ENCODE results near the gene NEK2. TPM values are rescaled to one million over a fixed set of nuclear protein-coding genes. Genes with fewer than 3 reads are reported as not detected.
"Not testable (repeated sequence)": the region's sequence is repeated elsewhere in the genome, so short reads cannot be mapped to it uniquely, and the experiment has no call there.

The NEK2 gene
- total RNA-seq, 2 experiments from 2014 or later, result 17.2 to 19.2 TPM

DNA sequence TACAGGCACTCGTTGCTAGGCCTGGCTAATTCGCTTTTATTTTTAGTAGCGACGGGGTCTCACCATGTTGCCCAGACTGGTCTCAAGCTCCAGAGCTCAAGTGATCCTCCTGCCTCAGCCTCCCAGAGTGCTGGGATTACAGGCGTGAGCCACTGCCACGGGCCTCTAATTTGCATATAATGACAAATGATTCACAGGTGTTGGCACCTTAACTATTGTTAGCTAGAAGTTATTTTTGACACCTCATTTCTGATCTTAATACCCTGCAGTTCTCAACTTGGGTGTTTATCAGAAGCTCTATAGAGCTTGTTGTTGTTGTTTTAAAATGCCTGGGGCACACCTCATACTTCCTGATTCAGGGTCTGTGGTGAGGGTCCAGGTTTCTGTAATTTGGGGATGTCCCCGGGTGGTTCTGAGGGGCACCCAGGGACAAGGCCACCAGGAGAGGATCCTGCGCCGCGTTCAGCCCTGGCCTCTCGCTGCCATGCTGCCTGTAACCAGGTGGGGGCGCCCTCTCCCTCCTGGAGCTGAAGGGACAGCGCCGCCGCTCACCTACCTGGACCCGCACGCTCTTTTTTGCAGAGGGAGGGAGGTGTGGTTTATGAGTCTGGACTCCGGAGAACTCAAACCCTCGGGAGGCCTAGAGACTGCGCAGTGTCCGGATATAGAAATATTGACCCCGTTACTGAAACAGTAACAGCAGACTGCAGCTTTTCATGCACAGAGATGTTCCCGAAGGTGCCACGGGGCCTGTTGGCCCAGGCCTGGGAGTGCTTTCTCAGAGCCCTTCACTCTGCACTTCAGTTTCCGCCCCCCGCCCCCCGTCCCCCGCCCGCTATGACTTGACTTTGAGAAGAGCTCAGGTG lies 23.0 kb upstream of the NEK2 start:
- ChIA-PET CTCF (interaction anchor here (0.6 to 2.3 kb wide), 29 partner anchors 10 to 1079 kb away, joined by 3 to 25 read pairs (median 3); partner anchors contain the start of genes DTL, INTS7 and NEK2), POLR2A (interaction anchor here (0.6 kb wide), 1 partner anchor 8 kb away, joined by 7 read pairs; no protein-coding TSS in a partner anchor)

DNA sequence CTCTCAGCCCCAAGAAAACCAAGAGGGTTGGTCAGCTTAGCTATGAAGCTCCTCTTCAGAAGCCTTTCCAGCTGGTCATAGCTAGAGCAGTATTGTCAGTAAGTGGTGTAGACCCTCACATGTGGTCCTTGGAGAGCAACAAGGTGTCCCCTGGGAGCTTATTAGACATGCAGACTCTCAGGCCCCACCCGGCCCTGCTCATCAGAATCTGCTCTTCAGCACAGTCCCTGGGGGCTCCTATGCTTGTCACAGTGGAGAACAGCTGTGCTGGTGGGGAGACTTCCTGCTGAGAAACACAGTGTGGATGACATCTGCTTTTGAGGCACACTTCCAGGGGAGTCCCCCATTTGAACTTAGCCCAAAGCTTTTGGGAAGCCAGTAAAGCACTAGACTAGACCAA lies 21.9 kb upstream of the NEK2 start:
- POLR2A ChIA-PET, result no interaction called here

DNA sequence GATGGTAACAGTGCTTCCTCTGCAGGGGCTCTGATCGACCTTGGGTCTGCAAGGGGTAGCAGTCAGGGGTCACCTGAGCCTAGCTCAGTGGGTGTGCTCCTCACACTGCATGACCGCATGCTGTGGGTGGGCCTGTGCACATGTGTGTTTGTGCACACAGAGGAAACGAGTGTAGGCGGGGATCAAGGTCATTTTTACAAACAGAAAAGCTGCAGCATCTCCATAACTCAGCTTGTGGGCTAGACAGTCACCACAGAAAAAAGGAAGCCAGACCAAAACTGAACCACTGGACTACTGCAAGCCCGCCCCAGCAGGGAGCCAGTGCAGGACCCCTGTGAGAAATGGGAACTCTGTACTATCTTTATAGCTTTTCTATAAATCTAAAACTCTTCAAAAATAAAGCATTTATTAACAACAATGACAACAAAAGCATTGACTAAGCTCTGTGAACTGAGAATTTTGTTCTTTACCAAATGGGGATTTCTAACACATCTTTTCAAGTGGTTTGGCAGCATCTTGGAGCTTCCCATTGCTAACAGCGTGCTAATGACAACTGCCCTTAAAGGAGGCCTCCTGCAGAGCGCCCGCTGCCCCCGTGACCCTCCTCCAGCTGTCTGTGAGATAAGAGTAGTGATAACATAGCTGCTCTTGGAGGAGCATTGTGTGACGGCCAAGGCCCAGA lies 19.9 kb upstream of the NEK2 start:
- POLR2A ChIA-PET, result no interaction called here
- CTCF ChIA-PET, result interaction anchor here (0.5 to 2.5 kb wide), 5 partner anchors 10 to 1067 kb away, joined by 4 to 6 read pairs (median 5); no protein-coding TSS in a partner anchor

More for the DNA sequence above, 21.9 kb upstream of the NEK2 start:
- CTCF ChIA-PET, result interaction anchor here (0.9 to 2.3 kb wide), 8 partner anchors 11 to 759 kb away, joined by 3 to 25 read pairs (median 8); partner anchors contain the start of genes DTL and INTS7

DNA sequence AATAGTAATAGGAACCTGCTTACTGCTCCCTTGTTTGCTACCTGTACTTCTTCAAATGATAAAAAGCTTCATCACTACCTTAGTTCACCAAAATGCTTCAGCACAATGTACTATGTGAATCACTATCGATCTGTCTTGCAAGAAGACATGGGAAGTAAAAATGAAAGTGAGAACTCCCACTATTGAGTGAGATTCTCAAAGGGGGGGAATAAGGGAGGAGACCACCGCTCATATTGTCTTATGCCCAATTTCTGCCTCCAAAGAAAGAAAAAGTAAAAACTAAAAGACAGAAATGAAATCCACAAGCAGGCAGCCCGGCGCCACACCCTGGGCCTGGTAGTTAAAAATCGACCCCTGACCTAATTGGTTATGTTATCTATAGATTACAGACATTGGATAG lies 18.5 kb upstream of the NEK2 start:
- CTCF ChIA-PET, result interaction anchor here (0.6 kb wide), 1 partner anchor 369 kb away, joined by 3 read pairs; no protein-coding TSS in a partner anchor

DNA sequence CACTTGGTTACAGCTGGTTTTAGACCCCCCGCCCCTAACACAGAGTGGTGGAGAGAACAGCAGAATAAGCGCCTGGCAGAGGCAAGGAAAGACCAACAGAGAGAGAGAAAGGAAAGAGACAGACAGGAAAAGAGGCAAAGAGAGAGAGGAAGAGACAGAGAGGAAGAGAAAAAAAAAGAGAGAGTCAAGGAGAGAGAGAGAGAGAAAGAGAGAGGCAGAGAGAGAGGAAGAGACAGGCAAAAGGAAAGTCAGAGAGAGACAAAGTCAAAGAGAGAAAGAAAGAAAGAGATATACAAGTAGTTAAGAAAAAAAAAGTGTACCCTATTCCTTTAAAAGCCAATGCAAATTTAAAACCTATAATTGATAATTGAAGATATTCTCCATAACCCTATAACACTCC lies 13.0 kb upstream of the NEK2 start:
- POLR2A ChIA-PET, result no interaction called here
- CTCF ChIA-PET, result no interaction called here

More for the DNA sequence above, 18.5 kb upstream of the NEK2 start:
- POLR2A ChIA-PET, result not testable (repeated sequence)

DNA sequence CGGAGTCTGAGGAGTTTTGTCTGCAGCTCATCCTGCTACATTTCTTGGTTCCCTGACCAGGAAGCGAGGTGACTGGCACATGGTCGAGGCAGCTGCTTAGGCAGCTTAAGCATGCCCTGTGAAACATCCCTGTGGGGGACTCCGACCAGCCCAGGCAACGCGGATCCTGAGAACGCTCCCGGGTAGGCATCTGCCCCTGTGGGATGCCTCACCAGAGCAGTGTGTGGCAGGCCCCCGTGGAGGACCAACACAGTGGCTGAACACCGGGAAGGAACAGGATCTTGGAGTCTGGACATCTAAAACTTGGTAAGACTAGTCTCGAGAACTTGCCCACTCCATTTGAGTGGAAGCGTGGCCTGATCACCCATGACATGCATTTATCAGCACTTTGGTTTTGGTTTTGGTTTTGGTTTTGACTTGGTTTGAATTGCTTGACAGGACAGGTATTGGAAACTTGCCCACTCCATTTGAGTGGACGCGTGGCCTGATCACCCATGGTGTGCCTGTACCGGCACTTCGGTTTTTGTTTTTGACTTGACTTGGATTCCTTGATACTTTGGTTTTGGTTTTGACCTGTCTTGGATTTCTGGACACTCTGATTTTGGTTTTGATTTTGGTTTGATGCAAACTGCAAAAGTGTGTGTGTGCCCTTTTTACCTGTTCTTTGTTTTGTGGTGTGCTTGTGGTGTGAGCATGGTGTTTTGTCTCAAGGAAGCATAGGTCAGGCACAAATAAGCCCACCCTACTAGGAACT lies 12.2 kb upstream of the NEK2 start:
- ChIA-PET POLR2A (no interaction called here), CTCF (no interaction called here)

DNA sequence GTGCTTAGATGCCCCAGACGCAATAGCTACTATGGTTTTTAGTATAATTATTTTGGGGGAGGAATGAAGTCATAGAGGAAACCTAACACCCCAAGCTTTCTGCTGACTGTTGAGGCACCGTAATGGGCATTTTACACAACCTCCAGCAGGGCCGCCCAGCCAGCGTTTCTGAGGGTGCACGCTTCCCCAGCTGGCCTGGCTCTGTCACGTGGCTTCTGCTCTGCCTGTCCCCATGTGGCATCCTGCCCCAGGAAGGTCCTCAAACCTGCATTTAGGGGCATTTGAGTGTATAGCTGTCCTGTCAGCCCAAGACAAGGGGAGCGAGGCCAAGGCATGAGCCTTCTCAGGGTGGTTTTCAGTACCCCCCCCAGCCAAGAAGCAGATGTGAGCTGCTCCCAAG lies 10.4 kb upstream of the NEK2 start:
- POLR2A ChIA-PET, result no interaction called here
- CTCF ChIA-PET, result interaction anchor here (0.6 to 1.4 kb wide), 4 partner anchors 10 to 1386 kb away, joined by 3 to 9 read pairs (median 4); partner anchors contain the start of gene NEK2

DNA sequence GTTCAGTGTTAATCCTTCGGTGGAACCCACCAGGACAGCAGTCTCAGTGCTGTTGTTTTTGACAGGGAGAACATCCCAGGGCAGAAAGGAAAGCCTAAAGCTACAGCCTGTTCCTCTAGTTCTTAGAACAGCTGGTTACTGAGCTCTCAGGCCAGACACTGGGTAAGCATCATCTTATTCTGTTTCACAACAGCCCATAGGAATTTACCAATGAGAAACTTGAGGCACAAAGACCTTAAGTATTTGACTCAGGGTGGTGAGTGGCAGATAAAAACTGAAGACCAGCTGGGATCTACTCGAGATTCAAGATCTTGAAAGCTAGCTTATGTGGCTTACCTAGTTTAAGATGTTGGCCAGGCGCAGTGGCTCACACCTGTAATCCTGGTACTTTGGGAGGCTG lies 9.4 kb upstream of the NEK2 start:
- POLR2A ChIA-PET, result no interaction called here
- CTCF ChIA-PET, result interaction anchor here (1.2 to 1.4 kb wide), 3 partner anchors 9 to 14 kb away, joined by 3 to 9 read pairs (median 5); partner anchors contain the start of gene NEK2

DNA sequence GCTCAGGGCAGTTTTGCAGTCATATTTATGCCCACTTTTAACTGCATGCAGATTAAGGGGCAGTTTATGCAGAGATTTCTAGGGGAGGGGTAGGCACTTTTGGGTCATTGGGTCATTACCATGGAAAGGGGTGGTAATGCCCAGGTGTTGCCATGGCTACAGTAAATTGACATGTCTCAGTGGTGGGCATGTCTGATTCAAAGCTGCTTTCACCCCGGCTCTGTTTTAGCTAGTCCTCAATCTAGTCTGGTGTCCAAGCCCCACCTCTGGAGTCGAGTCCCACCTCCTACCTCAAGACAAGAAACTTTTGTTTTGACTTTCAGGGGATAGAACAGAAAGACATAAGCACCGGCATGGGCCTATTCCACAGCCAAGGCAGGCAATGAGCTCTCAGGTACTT lies 8.9 kb upstream of the NEK2 start:
- ChIA-PET POLR2A (no interaction called here), CTCF (interaction anchor here (1.4 kb wide), 2 partner anchors 11 to 14 kb away, joined by 5 to 9 read pairs; no protein-coding TSS in a partner anchor)

DNA sequence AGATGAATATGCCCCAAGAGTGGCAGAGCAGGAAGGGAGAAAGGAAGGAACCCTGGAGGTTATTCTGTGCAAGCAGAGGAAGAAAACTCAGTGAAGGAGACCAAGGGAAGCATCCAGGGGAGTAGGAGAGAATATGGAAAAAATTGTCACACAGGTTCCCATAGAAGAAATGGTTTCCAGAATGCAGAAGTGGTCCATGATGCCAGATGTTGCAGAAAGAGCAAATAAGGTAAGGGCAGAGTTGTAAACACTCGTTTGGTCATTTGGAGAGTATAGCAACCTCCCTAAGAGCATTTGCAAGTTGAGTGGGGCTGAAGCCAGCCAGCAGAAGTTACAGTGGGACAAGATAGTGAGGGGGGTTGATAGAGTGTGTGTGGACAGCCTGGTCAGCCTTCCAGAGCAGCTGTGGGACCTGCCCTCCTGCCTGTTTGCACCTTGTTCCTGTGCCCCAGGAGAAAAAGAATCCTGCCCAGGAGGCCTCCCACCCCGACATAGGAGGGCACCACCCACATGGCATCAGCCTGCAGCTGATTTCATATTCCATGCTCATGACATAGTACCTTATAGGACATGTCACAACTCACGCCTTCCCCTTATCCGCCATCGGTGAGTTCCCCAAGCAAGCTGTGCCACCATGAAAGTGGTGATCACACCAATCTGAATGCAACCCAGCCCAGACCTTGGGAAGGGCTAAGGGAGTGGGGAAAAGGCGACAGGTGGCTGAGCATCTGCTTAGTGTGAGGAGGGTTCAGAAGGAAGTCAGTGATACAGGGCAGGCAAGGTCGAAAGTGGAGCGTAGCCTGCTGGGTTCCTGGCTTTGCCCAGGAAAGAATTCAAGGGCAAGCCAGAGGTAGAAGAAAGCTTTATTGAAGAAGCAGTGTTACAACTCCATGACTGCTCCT lies 8.2 kb upstream of the NEK2 start:
- POLR2A ChIA-PET, result no interaction called here

DNA sequence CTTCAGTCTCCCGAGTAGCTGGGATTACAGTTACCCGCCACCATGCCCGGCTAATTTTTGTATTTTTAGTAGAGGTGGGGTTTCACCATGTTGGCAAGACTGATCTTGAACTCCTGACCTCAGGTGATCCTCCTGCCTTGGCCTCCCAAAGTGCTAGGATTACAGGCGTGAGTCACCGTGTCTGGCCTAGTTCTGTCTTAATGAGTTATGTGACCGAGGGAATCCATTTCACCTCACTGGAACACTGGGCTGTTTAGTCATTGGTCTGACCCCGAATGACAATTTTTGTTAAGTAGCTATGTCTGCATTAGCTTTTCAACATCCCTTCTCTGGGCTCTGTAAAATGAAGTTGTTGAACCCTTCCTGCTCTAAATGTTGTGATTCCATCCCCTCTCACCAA lies 6.8 kb upstream of the NEK2 start:
- POLR2A ChIA-PET, result interaction anchor here (0.6 kb wide), 1 partner anchor 135 kb away, joined by 3 read pairs; no protein-coding TSS in a partner anchor
- CTCF ChIA-PET, result interaction anchor here (0.9 to 3.6 kb wide), 5 partner anchors 11 to 774 kb away, joined by 3 to 29 read pairs (median 4); partner anchors contain the start of genes DTL and INTS7

More for the DNA sequence above, 8.2 kb upstream of the NEK2 start:
- CTCF ChIA-PET, result interaction anchor here (1.7 to 3.6 kb wide), 2 partner anchors 12 to 351 kb away, joined by 4 to 29 read pairs; partner anchors contain the start of genes DTL and INTS7

DNA sequence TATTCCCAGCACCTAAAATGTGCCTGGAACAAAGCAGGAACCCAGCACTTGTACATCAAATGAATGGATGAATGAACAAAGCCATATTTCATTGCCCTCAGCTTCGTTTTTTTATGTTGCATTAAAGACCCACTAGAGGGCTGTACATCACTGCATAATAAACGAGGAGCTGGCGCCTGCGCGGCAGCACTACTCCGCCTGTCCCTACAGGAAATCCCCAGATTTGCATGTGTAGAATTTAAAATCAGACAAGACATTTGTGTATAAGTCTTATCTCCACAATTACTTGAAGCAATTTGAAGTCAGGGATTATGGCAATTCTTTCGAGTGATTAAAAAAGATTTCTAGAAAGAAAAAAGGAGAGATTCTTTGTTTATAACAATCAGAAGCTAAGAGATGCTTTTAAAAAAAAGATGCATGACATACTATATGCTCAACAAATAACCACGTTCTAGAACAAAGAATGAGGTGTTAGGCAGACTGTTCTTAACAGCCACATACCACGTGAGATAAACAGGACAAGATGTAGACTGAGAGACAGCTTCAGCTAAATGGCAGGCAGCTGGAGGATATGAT lies 5.4 kb upstream of the NEK2 start:
- POLR2A ChIA-PET, result interaction anchor here (0.5 to 1.2 kb wide), 2 partner anchors 355 to 786 kb away, joined by 3 to 9 read pairs; partner anchors contain the start of genes DTL and INTS7

DNA sequence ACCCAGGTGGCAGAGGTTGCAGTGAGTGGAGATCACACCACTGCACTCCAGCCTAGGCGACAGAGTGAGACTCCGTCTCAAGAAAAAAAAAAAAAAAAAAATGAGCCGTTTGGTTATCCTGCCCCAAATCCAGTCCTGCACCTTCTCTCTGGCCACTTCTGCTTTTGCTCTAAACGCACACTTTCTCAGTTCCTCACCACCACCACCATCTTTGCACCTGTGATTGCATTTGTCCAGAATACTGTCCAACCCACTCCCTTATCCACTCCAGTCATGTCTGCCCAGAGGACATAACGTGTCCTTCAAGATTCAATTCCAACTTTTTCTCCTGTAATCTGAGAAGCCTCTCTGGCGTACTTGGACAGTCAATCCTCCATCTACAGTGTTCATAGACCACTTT lies 2.2 kb upstream of the NEK2 start:
- POLR2A ChIA-PET, result interaction anchor here (0.5 kb wide), 1 partner anchor 291 kb away, joined by 5 read pairs; no protein-coding TSS in a partner anchor
- CTCF ChIA-PET, result no interaction called here

More for the DNA sequence above, 5.4 kb upstream of the NEK2 start:
- CTCF ChIA-PET, result interaction anchor here (0.5 to 3.6 kb wide), 16 partner anchors 9 to 777 kb away, joined by 3 to 29 read pairs (median 4); partner anchors contain the start of genes DTL and INTS7

DNA sequence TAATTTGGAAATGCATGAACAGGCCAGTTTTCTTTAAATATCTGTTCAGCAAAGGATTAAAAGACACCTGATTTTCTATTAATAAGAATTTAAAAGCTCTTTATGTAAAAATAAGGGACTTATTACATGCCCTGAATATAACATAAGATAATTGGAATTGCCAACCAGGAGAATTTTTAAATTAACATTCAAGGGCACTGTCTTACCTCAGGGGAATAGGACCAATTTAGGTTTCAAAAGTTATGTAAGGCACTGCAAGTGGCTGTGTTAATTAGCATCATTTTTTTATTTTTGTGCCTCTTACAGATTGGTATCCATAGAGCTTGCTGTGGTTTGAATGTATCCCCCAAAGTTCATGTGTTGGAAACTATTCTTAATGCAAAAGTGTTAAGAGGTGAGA lies 1.3 kb upstream of the NEK2 start:
- ChIA-PET POLR2A (no interaction called here), CTCF (no interaction called here)

DNA sequence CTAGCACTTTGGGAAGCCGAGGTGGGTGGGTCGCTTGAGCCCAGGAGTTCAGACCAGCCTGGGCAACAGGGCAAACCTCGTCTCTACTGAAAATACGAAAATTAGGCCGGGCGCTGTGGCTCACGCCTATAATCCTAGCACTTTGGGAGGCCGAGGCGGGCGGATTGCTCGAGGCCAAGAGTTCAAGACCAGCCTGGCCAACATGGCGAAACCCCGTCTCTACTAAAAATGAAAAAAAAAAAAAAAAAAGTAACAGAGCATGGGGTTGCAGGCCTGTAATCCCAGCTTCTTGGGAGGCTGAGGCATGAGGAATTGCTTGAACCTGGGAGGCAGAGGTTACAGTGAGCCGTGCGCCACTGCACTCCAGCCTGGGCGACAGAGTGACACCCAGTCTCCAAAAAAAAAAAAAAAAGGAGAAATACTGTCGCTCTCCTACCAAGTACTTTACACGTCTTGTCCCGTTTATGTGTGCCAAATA lies 724 bp upstream of the NEK2 start:
- ChIA-PET POLR2A (no interaction called here), CTCF (interaction anchor here (0.7 to 1.7 kb wide), 3 partner anchors 9 to 780 kb away, joined by 3 to 5 read pairs (median 4); no protein-coding TSS in a partner anchor)

DNA sequence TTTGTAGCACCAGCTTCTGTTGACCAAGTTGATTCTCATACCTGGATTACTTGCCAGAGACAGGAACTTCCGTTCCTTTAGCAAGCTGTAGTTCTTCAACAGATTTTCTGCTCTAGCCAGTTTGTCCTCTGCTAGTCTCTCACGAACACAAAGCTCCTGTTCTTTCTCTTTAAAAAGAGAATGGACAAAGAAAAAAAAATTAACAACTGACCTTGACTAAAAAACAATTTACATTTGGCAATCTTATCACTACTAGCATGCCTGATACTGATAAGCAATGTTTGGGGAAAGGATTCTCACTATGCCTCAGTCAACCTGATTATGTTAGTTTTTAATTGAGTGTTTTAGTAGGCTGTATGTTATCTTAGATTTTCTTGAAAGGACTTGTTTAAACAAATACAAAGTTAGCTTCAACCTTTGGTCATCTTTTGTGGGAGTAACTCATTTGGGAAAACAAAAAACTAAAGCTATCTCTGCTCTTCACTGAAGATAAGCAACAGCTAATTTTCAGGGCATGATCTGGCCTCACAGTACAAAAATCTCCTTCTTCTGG lies 8.3 kb downstream of the NEK2 start:
- ChIA-PET CTCF (no interaction called here), POLR2A (no interaction called here)

DNA sequence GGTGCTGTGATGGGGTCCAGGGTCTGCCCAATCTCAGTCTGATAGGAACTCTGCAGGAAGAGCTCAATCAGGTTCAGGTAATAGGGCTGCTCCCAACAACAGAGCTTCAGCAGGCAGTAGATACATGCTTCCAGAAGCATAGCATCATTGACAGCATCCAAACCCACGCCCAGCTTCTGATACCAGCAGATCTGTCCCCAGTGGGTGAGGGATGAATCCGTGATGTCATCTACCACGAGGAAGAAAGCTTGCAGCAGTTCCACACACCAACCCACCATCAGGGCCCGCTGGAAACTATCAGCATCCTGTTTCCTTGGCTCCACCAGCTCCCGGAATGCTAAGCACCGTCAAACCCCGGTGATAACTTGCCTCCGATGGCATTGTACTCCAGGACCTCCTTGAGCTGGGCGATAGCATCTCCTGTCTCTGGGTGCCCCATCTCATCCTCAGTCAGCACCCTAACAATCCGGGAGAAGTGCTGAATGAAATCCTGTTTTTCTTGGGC lies 14.7 kb downstream of the NEK2 start:
- POLR2A ChIA-PET, result no interaction called here
- CTCF ChIA-PET, result interaction anchor here (1.1 kb wide), 1 partner anchor 10 kb away, joined by 3 read pairs; no protein-coding TSS in a partner anchor

Measured in activated CD8-positive, alpha-beta memory T cell treated with anti-CD3 and anti-CD28 coated beads for 36 hours (primary cell).